ENCODE data around the gene RFX1.
"Not testable (repeated sequence)": the region's sequence is repeated elsewhere in the genome, so short reads cannot be mapped to it uniquely, and the experiment has no call there.

The RFX1 gene

GRCh38 chr19:13935765-13936510, 70.2 kb downstream of the RFX1 start:
- no peak for DNase-seq (ENCODE audit: low read depth)

GRCh38 chr19:13934785-13935109, 71.4 kb downstream of the RFX1 start:
- DNase-seq (ENCODE audit: low read depth) = no peak

- no peak for DNase-seq (ENCODE audit: low read depth)
Measured at GRCh38 chr19:13932911-13933393, 73.2 kb downstream of the RFX1 start.

GRCh38 chr19:13932149-13932637, 73.9 kb downstream of the RFX1 start:
- no peak for DNase-seq (ENCODE audit: low read depth)

GRCh38 chr19:13931391-13932148, 74.5 kb downstream of the RFX1 start:
- DNase-seq (ENCODE audit: low read depth) = no peak

GRCh38 chr19:13930402-13930801, 75.7 kb downstream of the RFX1 start:
- DNase-seq (ENCODE audit: low read depth) = no peak

GRCh38 chr19:13929956-13930355, 76.2 kb downstream of the RFX1 start:
- no peak for DNase-seq (ENCODE audit: low read depth)

- no peak for DNase-seq (ENCODE audit: low read depth)
Measured at GRCh38 chr19:13929340-13929739, 76.8 kb downstream of the RFX1 start.

- DNase-seq (ENCODE audit: low read depth) = no peak
Measured at GRCh38 chr19:13926715-13927114, 79.4 kb downstream of the RFX1 start.

GRCh38 chr19:13926010-13926409, 80.1 kb downstream of the RFX1 start:
- DNase-seq (ENCODE audit: low read depth) = no peak

- DNase-seq (ENCODE audit: low read depth) = no peak
Measured at GRCh38 chr19:13923194-13923987, 82.7 kb downstream of the RFX1 start.

- not testable (repeated sequence) for DNase-seq (ENCODE audit: low read depth)
Measured at GRCh38 chr19:13922118-13922517, 84.0 kb downstream of the RFX1 start.

GRCh38 chr19:13920940-13921747, 85.0 kb downstream of the RFX1 start:
- DNase-seq (ENCODE audit: low read depth) = no peak

GRCh38 chr19:13920524-13920923, 85.6 kb downstream of the RFX1 start:
- DNase-seq (ENCODE audit: low read depth) = no peak

GRCh38 chr19:13918726-13919411, 87.3 kb downstream of the RFX1 start:
- no peak for DNase-seq (ENCODE audit: low read depth)

- no peak for DNase-seq (ENCODE audit: low read depth)
Measured at GRCh38 chr19:13917888-13918406, 88.2 kb downstream of the RFX1 start.

- DNase-seq (ENCODE audit: low read depth) = no peak
Measured at GRCh38 chr19:13914777-13915176, 91.3 kb downstream of the RFX1 start.

- DNase-seq (ENCODE audit: low read depth) = no peak
Measured at GRCh38 chr19:13913352-13913751, 92.8 kb downstream of the RFX1 start.

Measured in T follicular helper cell (primary cell).